ENCODE results near the gene MARCHF9. TPM values are rescaled to one million over a fixed set of nuclear protein-coding genes. Genes with fewer than 3 reads are reported as not detected.

Gene MARCHF9
- total RNA-seq, 1 donor, result 2.6 TPM

- no peak overlapping the region for H3K4me3 ChIP-seq (ENCODE audit: low read depth, low read length)
- no peak for TF ChIP-seq CTCF (IDR thresholded peaks at IDR 0.05; ENCODE audit: insufficient read depth, low read depth, low read length)
- no peak for DNase-seq (ENCODE audit: low read depth)
These were observed 38.6 kb upstream of the MARCHF9 start for GRCh38 chr12:57716305-57716704.

GRCh38 chr12:57717131-57717530, 37.8 kb upstream of the MARCHF9 start:
- H3K4me3 ChIP-seq (ENCODE audit: low read depth, low read length), result no peak overlapping the region
- DNase-seq (ENCODE audit: low read depth), result no peak
- TF ChIP-seq CTCF (IDR thresholded peaks at IDR 0.05; ENCODE audit: insufficient read depth, low read depth, low read length), result no peak

- H3K4me3 ChIP-seq (ENCODE audit: low read depth, low read length), result no peak overlapping the region
- DNase-seq (ENCODE audit: low read depth), result no peak
- TF ChIP-seq CTCF (IDR thresholded peaks at IDR 0.05; ENCODE audit: insufficient read depth, low read depth, low read length), result no peak
These were observed 36.9 kb upstream of the MARCHF9 start for GRCh38 chr12:57717846-57718640.

GRCh38 chr12:57718641-57719528, 36.0 kb upstream of the MARCHF9 start:
- no peak for DNase-seq (ENCODE audit: low read depth)
- TF ChIP-seq CTCF (IDR thresholded peaks at IDR 0.05; ENCODE audit: insufficient read depth, low read depth, low read length), result no peak
- no peak overlapping the region for H3K4me3 ChIP-seq (ENCODE audit: low read depth, low read length)

GRCh38 chr12:57719777-57720605, 34.9 kb upstream of the MARCHF9 start:
- TF ChIP-seq CTCF (IDR thresholded peaks at IDR 0.05; ENCODE audit: insufficient read depth, low read depth, low read length), result no peak
- DNase-seq (ENCODE audit: low read depth), result no peak
- H3K4me3 ChIP-seq (ENCODE audit: low read depth, low read length), result no peak overlapping the region
